Esophagus squamous epithelium (tissue), 4 donors: ENCODE data around the gene CERS3.

Source experiments
- POLR2A ChIP-seq, 4 donors: fragments of 450-650 bp; IDR thresholded peaks; one replicate each; pipeline ENCODE4 v1.6.1; 2017; ENCODE audit warnings: antibody characterized with exemption in 4 of 4, mild to moderate bottlenecking in 4 of 4, moderate library complexity in 3 of 4
- TF ChIP-seq, protein P1 (sequence below), 6 experiments: fragments of 450-650 bp in 4 of 6; fragments of 200-600 bp in 2 of 6; sonication (generic) in 2 of 6; IDR thresholded peaks; one replicate each; pipeline ENCODE4 v1.5.1; 2016 to 2019; ENCODE audit warnings: antibody characterized with exemption in 6 of 6, mild to moderate bottlenecking in 4 of 6, moderate library complexity in 4 of 6

GRCh38 chr15:100483370-100483769, 45.4 kb downstream of the CERS3 start:
- TF ChIP-seq, protein P1, sequence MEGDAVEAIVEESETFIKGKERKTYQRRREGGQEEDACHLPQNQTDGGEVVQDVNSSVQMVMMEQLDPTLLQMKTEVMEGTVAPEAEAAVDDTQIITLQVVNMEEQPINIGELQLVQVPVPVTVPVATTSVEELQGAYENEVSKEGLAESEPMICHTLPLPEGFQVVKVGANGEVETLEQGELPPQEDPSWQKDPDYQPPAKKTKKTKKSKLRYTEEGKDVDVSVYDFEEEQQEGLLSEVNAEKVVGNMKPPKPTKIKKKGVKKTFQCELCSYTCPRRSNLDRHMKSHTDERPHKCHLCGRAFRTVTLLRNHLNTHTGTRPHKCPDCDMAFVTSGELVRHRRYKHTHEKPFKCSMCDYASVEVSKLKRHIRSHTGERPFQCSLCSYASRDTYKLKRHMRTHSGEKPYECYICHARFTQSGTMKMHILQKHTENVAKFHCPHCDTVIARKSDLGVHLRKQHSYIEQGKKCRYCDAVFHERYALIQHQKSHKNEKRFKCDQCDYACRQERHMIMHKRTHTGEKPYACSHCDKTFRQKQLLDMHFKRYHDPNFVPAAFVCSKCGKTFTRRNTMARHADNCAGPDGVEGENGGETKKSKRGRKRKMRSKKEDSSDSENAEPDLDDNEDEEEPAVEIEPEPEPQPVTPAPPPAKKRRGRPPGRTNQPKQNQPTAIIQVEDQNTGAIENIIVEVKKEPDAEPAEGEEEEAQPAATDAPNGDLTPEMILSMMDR (IDR thresholded peaks at IDR 0.05): no peak
- no peak for TF ChIP-seq POLR2A (IDR thresholded peaks at IDR 0.05)
